Fibroblast of lung (primary cell): ENCODE measurements around the gene NF2. TPM values are rescaled to one million over a fixed set of nuclear protein-coding genes. Genes with fewer than 3 reads are reported as not detected.
A peak's percentile ranks its signal among the peaks of the same experiment; 100 is the strongest.

Source experiments
- DNase-seq, 2 donors: peaks; one replicate each; pipeline versions ENCODE4 v3.0.0 to v3.0.0-alpha.2; 2010; ENCODE audit warnings: low read depth in 2 of 2
- H2AFZ ChIP-seq: 2 replicates; pipeline ENCODE4 v1.5.1; 2012; ENCODE audit warnings: low read length, control low read depth, inconsistent platforms
- H3K27ac ChIP-seq: 2 replicates; pipeline ENCODE4 v1.5.1; 2011; ENCODE audit warnings: low read length, control low read depth; ENCODE audit not compliant: insufficient read depth
- H3K27me3 ChIP-seq: 2 replicates; pipeline ENCODE4 v1.5.1; 2011; ENCODE audit warnings: mild to moderate bottlenecking, low read length; ENCODE audit not compliant: control insufficient read depth, insufficient read depth
- H3K36me3 ChIP-seq: 2 replicates; pipeline ENCODE4 v1.5.1; 2011; ENCODE audit warnings: low read length; ENCODE audit not compliant: control insufficient read depth, insufficient read depth
- H3K4me1 ChIP-seq: 2 replicates; pipeline ENCODE4 v1.5.1; 2011; ENCODE audit warnings: low read length; ENCODE audit not compliant: control insufficient read depth, insufficient read depth; ENCODE audit errors: extremely low read depth
- H3K4me2 ChIP-seq: 2 replicates; pipeline ENCODE4 v1.5.1; 2011; ENCODE audit warnings: low read length, control low read depth; ENCODE audit not compliant: insufficient read depth; ENCODE audit errors: extremely low read depth
- H3K4me3 ChIP-seq, 4 experiments: fragments of 200-600 bp in 1 of 4; sonication (generic) in 1 of 4; replicated peaks in 1 of 4; 2 replicates each; pipeline ENCODE4 v1.5.1; 2011 to 2016; ENCODE audit warnings: low read length in 4 of 4, low read depth in 3 of 4, mild to moderate bottlenecking in 3 of 4, control low read depth in 2 of 4, inconsistent platforms in 1 of 4, mixed read lengths in 1 of 4; ENCODE audit not compliant: insufficient read depth in 1 of 4; ENCODE audit errors: control extremely low read depth in 1 of 4
- H3K79me2 ChIP-seq: 2 replicates; pipeline ENCODE4 v1.5.1; 2012; ENCODE audit warnings: mild to moderate bottlenecking, low read length, inconsistent platforms; ENCODE audit not compliant: control insufficient read depth, insufficient read depth
- H3K9ac ChIP-seq: 2 replicates; pipeline ENCODE4 v1.5.1; 2011; ENCODE audit warnings: mild to moderate bottlenecking, low read length, control low read depth; ENCODE audit not compliant: insufficient read depth
- H3K9me3 ChIP-seq: 2 replicates; pipeline ENCODE4 v1.5.1; 2012; ENCODE audit warnings: low read depth, low read length; ENCODE audit not compliant: control insufficient read depth, insufficient read depth
- H4K20me1 ChIP-seq: 2 replicates; pipeline ENCODE4 v1.5.1; 2011; ENCODE audit warnings: low read length; ENCODE audit not compliant: control insufficient read depth, insufficient read depth; ENCODE audit errors: extremely low read depth
- CTCF ChIP-seq, 2 donors: IDR thresholded peaks in 1 of 2; conservative IDR thresholded peaks in 1 of 2; 1 replicate in 1 of 2; 2 replicates in 1 of 2; pipeline ENCODE4 v1.5.1; 2011 to 2012; ENCODE audit warnings: low read length in 2 of 2, control low read depth in 1 of 2, inconsistent platforms in 1 of 2, low read depth in 1 of 2, mild to moderate bottlenecking in 1 of 2
- EZH2 ChIP-seq: IDR thresholded peaks from 2 replicates; pipeline ENCODE4 v1.5.1; 2012; ENCODE audit warnings: low read length, control low read depth, mild to moderate bottlenecking; ENCODE audit errors: missing control alignments
- polyA plus RNA-seq, 2 donors: library from polyadenylated mRNA; depleted of rRNA in 1 of 2; stranded (reverse) in 1 of 2; unstranded in 1 of 2; fragments of >200 nt; gene quantifications; 2 replicates each; pipeline ENCODE4 v1.2.1, GENCODE V29; 2011 to 2012; ENCODE audit warnings: missing spikeins in 1 of 2
- total RNA-seq: library from RNA; depleted of rRNA; stranded (reverse); fragments of >200 nt; gene quantifications from 2 replicates; pipeline ENCODE4 v1.2.1, GENCODE V29; 2014

NF2 gene
- total and polyA plus RNA-seq, 2 donors (not counting 1 experiment from before 2014, with no cell fraction given): 55.5 to 80.9 TPM

- peaks cover 5% of the 10 kb centered on the region for H3K4me1 ChIP-seq
- DNase-seq: no peak
- H2AFZ ChIP-seq: no peak overlapping the region
- H3K9ac ChIP-seq: no peak overlapping the region
- no peaks in the 10 kb centered on the region for H4K20me1 ChIP-seq
- H3K9me3 ChIP-seq: no peaks in the 10 kb centered on the region
- H3K27ac ChIP-seq: no peak overlapping the region
- peaks cover 16% of the 10 kb centered on the region for H3K27me3 ChIP-seq
- no peaks in the 10 kb centered on the region for H3K36me3 ChIP-seq
- no peaks in the 10 kb centered on the region for H3K79me2 ChIP-seq
- no peak overlapping the region for H3K4me2 ChIP-seq
- H3K4me3 ChIP-seq: no peak overlapping the region
- TF ChIP-seq CTCF (conservative IDR thresholded peaks at IDR 0.05 in 1 of 2, IDR thresholded peaks at IDR 0.05 in 1 of 2; ENCODE audit: low read depth in 1 of 2, low read length in 2 of 2) (no peak), EZH2 (no peak)
These were observed 100.2 kb downstream of the NF2 start for GRCh38 chr22:29703569-29704195.

- Histone ChIP-seq H3K4me1 (peaks cover 5% of the 10 kb centered on the region), H3K4me3 (no peak overlapping the region), H3K27me3 (peaks cover 21% of the 10 kb centered on the region), H3K36me3 (no peaks in the 10 kb centered on the region), H4K20me1 (no peaks in the 10 kb centered on the region), H3K27ac (no peak overlapping the region), H3K9ac (no peak overlapping the region), H3K79me2 (no peaks in the 10 kb centered on the region), H3K9me3 (no peaks in the 10 kb centered on the region), H2AFZ (no peak overlapping the region), H3K4me2 (peak overlapping the region; percentile 30)
- peak; percentile 68 to 72 for DNase-seq
- TF ChIP-seq EZH2 (no peak), CTCF (conservative IDR thresholded peaks at IDR 0.05 in 1 of 2, IDR thresholded peaks at IDR 0.05 in 1 of 2; ENCODE audit: low read depth in 1 of 2, low read length in 2 of 2) (peak in 1 of 2 donors; percentile 3)
These were observed 101.3 kb downstream of the NF2 start for GRCh38 chr22:29704528-29705285.

GRCh38 chr22:29705651-29706050 lies 102.2 kb downstream of the NF2 start:
- no peak overlapping the region for H3K9ac ChIP-seq
- no peaks in the 10 kb centered on the region for H4K20me1 ChIP-seq
- no peak overlapping the region for H2AFZ ChIP-seq
- no peak overlapping the region for H3K4me2 ChIP-seq
- H3K27me3 ChIP-seq: peaks cover 23% of the 10 kb centered on the region
- H3K27ac ChIP-seq: no peak overlapping the region
- TF ChIP-seq EZH2 (no peak), CTCF (conservative IDR thresholded peaks at IDR 0.05 in 1 of 2, IDR thresholded peaks at IDR 0.05 in 1 of 2; ENCODE audit: low read depth in 1 of 2, low read length in 2 of 2) (no peak)
- H3K9me3 ChIP-seq: no peaks in the 10 kb centered on the region
- H3K36me3 ChIP-seq: no peaks in the 10 kb centered on the region
- peaks cover 5% of the 10 kb centered on the region for H3K4me1 ChIP-seq
- H3K79me2 ChIP-seq: no peaks in the 10 kb centered on the region
- H3K4me3 ChIP-seq: no peak overlapping the region
- DNase-seq: no peak
